ENCODE data around the gene PAPPA. TPM values are rescaled to one million over a fixed set of nuclear protein-coding genes. Genes with fewer than 3 reads are reported as not detected.

Gene PAPPA
- total RNA-seq, 3 donors from 2014 or later: 0.61 to 2.5 (median 1.9) TPM

DNA sequence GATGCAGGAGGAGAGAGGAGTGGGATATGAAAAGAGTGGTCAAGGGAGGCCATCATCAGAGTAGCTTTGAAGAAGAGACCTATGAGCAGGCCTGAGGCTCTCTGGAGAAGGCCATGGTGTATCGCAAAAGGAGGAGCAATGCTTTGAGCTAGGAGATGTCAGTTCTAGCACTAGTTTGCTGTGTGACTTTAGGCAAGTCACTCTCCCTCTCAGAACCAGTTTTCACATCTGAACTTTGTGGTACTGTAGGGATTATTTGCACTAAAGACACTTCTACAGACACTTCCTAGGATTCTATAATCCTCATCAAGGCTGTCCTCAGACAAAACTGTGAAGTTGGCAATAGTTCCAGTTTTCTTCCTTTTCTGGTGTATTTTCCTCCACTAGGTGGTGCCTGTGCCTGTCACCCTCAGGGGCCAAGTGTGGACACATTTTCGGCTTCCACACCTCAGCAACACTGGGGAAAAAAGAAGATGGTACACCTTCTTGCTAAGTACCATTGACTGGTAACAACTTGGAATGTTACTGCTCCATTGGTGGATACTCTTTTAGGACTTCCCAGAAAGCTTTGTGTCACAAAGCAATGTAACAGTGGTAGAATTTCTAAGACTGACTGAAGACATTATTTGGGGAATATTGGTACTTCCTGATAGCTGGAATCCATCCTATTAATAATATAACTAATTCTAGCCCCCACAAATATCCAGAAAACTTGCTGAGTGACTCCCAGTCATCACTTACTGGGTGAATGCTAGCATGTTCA, 9.9 kb downstream of the PAPPA start:
- intact Hi-C loops (cut with DNase I, micrococcal nuclease): loop anchor here in 1 of 2 donors (10.0 kb wide), 1 partner anchor 411 kb away; no protein-coding TSS in a partner anchor

GRCh38 chr9:116165912-116166311, 12.3 kb downstream of the PAPPA start:
- no peak for ATAC-seq
- no peak for DNase-seq
- Histone ChIP-seq H3K36me3 (ENCODE audit: low read depth) (no peaks in the 10 kb centered on the region), H3K4me1 (ENCODE audit: low read depth) (no peaks in the 10 kb centered on the region), H3K4me3 (no peak overlapping the region), H3K9me3 (no peaks in the 10 kb centered on the region)
- TF ChIP-seq CTCF (IDR thresholded peaks at IDR 0.05): no peak
- intact Hi-C loops (cut with DNase I, micrococcal nuclease): loop anchor here in 1 of 2 donors (10.0 kb wide), 1 partner anchor 409 kb away; no protein-coding TSS in a partner anchor

More for the DNA sequence above, 9.9 kb downstream of the PAPPA start:
- ATAC-seq: no peak
- H3K4me3 ChIP-seq: no peak overlapping the region
- no peaks in the 10 kb centered on the region for H3K36me3 ChIP-seq (ENCODE audit: low read depth)
- no peaks in the 10 kb centered on the region for H3K4me1 ChIP-seq (ENCODE audit: low read depth)
- H3K9me3 ChIP-seq: no peaks in the 10 kb centered on the region
- TF ChIP-seq CTCF (IDR thresholded peaks at IDR 0.05): no peak
- DNase-seq: peak in 1 of 3 donors; percentile 13

- Histone ChIP-seq H3K36me3 (ENCODE audit: low read depth) (no peaks in the 10 kb centered on the region), H3K9me3 (no peaks in the 10 kb centered on the region), H3K4me1 (ENCODE audit: low read depth) (no peaks in the 10 kb centered on the region), H3K4me3 (no peak overlapping the region)
- DNase-seq (no peak), ATAC-seq (no peak)
- no peak for TF ChIP-seq CTCF (IDR thresholded peaks at IDR 0.05)
- intact Hi-C loops (cut with DNase I, micrococcal nuclease): loop anchor here in 1 of 2 donors (10.0 kb wide), 1 partner anchor 408 kb away; no protein-coding TSS in a partner anchor
These were observed 13.1 kb downstream of the PAPPA start for GRCh38 chr9:116166713-116167112.

GRCh38 chr9:116168231-116168630, 14.6 kb downstream of the PAPPA start:
- no peaks in the 10 kb centered on the region for H3K36me3 ChIP-seq (ENCODE audit: low read depth)
- no peak for DNase-seq
- no peak for TF ChIP-seq CTCF (IDR thresholded peaks at IDR 0.05)
- no peaks in the 10 kb centered on the region for H3K4me1 ChIP-seq (ENCODE audit: low read depth)
- intact Hi-C loops (cut with DNase I, micrococcal nuclease): loop anchor here in 1 of 2 donors (10.0 kb wide), 1 partner anchor 407 kb away; no protein-coding TSS in a partner anchor
- ATAC-seq: no peak
- H3K9me3 ChIP-seq: no peaks in the 10 kb centered on the region
- no peak overlapping the region for H3K4me3 ChIP-seq

DNA sequence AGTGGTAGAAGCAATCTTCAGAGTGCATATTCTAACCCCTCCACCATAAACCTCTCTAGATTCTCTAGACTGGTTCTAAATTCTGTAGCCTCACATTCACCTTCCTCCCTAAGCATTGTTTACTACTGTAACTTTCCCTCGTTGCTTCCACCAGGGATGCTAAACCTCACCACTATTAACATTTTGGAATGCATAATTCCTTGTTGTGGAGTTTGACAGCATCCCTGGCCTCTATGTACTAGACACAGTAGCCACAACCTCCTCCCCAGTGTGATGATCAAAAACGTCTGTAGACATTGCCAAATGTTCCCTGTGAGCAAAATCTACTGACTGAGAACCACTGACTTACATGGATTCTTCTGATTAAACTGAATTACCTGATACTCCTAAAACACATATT, 18.6 kb downstream of the PAPPA start:
- intact Hi-C loops (cut with DNase I, micrococcal nuclease): no loop called here
- Histone ChIP-seq H3K9me3 (no peaks in the 10 kb centered on the region), H3K36me3 (ENCODE audit: low read depth) (no peaks in the 10 kb centered on the region), H3K4me3 (no peak overlapping the region), H3K4me1 (ENCODE audit: low read depth) (no peaks in the 10 kb centered on the region)
- DNase-seq (no peak), ATAC-seq (no peak)
- no peak for TF ChIP-seq CTCF (IDR thresholded peaks at IDR 0.05)
